ENCODE data around the gene PACS1.
"Not testable (repeated sequence)": the region's sequence is repeated elsewhere in the genome, so short reads cannot be mapped to it uniquely, and the experiment has no call there.

PACS1 gene

GRCh38 chr11:66077927-66078326 lies 7.9 kb downstream of the PACS1 start:
- no peak for DNase-seq

- DNase-seq: not testable (repeated sequence)
Observed at GRCh38 chr11:66078949-66079348, 8.9 kb downstream of the PACS1 start.

- DNase-seq: peak; percentile 75
Observed at GRCh38 chr11:66080055-66080817, 10.2 kb downstream of the PACS1 start.

- DNase-seq: peak; percentile 81
Observed at GRCh38 chr11:66081505-66081904, 11.4 kb downstream of the PACS1 start.

GRCh38 chr11:66082946-66083698 lies 13.1 kb downstream of the PACS1 start:
- no peak for DNase-seq

GRCh38 chr11:66083767-66084166 lies 13.7 kb downstream of the PACS1 start:
- no peak for DNase-seq

GRCh38 chr11:66084821-66085475 lies 14.9 kb downstream of the PACS1 start:
- DNase-seq: no peak

- no peak for DNase-seq
Observed at GRCh38 chr11:66087148-66087908, 17.3 kb downstream of the PACS1 start.

- DNase-seq: no peak
Observed at GRCh38 chr11:66089067-66089466, 19.0 kb downstream of the PACS1 start.

GRCh38 chr11:66090288-66090687 lies 20.2 kb downstream of the PACS1 start:
- DNase-seq: no peak

- DNase-seq: not testable (repeated sequence)
Observed at GRCh38 chr11:66092125-66092524, 22.1 kb downstream of the PACS1 start.

GRCh38 chr11:66099746-66100145 lies 29.7 kb downstream of the PACS1 start:
- not testable (repeated sequence) for DNase-seq

GRCh38 chr11:66100272-66101065 lies 30.4 kb downstream of the PACS1 start:
- DNase-seq: peak; percentile 73

GRCh38 chr11:66101066-66101464 lies 31.0 kb downstream of the PACS1 start:
- no peak for DNase-seq

- DNase-seq: no peak
Observed at GRCh38 chr11:66104057-66104638, 34.1 kb downstream of the PACS1 start.

- DNase-seq: no peak
Observed at GRCh38 chr11:66106786-66107599, 36.9 kb downstream of the PACS1 start.

- DNase-seq: no peak
Observed at GRCh38 chr11:66107600-66108510, 37.8 kb downstream of the PACS1 start.

GRCh38 chr11:66109294-66109693 lies 39.2 kb downstream of the PACS1 start:
- no peak for DNase-seq

- no peak for DNase-seq
Observed at GRCh38 chr11:66111158-66111557, 41.1 kb downstream of the PACS1 start.

GRCh38 chr11:66112041-66112491 lies 42.0 kb downstream of the PACS1 start:
- DNase-seq: no peak
